GM12801 (cell line): ENCODE data around the gene GUCY1A2.

Experiments
- CTCF ChIP-seq: IDR thresholded peaks from one replicate; pipeline ENCODE4 v1.5.1; 2011; ENCODE audit warnings: control low read depth; ENCODE audit not compliant: insufficient read length; ENCODE audit errors: extremely low read depth

Gene GUCY1A2

GRCh38 chr11:106937111-106937510 lies 81.2 kb downstream of the GUCY1A2 start:
- no peak for TF ChIP-seq CTCF

GRCh38 chr11:106925245-106925644 lies 93.0 kb downstream of the GUCY1A2 start:
- no peak for TF ChIP-seq CTCF

DNA sequence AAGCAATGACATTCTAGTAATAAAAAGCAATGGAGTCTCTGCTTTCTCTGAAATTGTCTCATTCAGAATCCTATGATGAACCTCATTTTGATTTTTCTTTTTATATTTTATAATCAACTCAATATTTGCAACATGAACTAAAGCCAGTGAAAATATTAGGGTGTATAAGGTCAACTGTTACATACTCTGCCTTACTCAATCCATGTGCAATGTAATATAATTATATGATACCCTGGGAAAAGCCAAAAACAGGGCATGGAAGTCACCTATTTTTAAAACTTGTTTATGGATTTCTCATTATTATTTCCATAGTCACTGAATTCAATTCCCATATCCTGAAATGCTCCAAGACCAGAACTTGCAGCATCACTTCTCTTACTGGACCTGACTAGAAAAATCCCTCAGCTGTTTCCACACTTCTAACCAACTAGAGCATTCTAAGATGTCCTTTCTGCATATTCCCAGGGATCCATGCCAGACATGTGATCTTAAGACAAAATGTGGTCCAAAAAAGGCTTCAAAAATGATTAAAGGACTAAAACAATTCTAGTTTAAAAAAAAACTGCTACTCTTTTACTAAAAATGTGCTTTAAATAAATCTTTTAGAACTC lies 97.3 kb downstream of the GUCY1A2 start:
- no peak for TF ChIP-seq CTCF

GRCh38 chr11:106917973-106918372 lies 100.3 kb downstream of the GUCY1A2 start:
- no peak for TF ChIP-seq CTCF

GRCh38 chr11:106914409-106914808 lies 103.9 kb downstream of the GUCY1A2 start:
- TF ChIP-seq CTCF = no peak

GRCh38 chr11:106913141-106913540 lies 105.1 kb downstream of the GUCY1A2 start:
- no peak for TF ChIP-seq CTCF

DNA sequence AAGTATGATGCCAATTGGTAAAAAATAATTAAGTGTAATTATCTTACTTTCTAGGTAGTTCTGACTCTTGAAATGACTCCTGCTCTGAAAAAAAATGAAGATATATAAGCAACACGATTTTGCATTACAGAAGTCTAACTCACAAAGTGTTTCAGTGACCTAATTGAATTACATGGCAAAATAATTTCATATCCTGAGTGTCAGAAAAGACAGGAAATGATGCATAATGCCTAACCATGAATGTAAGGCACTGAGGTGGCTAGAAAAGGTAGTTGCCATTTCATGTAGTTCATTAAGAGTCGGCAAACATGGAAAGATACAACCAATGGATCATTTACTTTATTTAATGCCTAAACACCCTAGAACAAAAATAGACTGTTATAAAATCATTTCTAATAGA lies 113.5 kb downstream of the GUCY1A2 start:
- TF ChIP-seq CTCF = no peak

- TF ChIP-seq CTCF = no peak
Observed at GRCh38 chr11:106889718-106890117, 128.6 kb downstream of the GUCY1A2 start.
